Measurements from ENCODE around the gene PREX1. TPM values are rescaled to one million over a fixed set of nuclear protein-coding genes. Genes with fewer than 3 reads are reported as not detected.

PREX1 gene
- polyA plus RNA-seq, 1 experiment: 1.3 TPM

GRCh38 chr20:48841875-48842529 is 14.2 kb upstream of the PREX1 start:
- no peak for TF ChIP-seq CTCF (IDR thresholded peaks at IDR 0.05; ENCODE audit: insufficient read depth, low read depth, low read length)
- H3K36me3 ChIP-seq (ENCODE audit: control insufficient read depth, insufficient read depth, low read length): no peaks in the 10 kb centered on the region
- POLR2A ChIA-PET: interaction anchor here (0.7 kb wide), 1 partner anchor 24 kb away, joined by 5 read pairs; no protein-coding TSS in a partner anchor
- peak; percentile 71 for DNase-seq (ENCODE audit: low read depth)
- H3K4me3 ChIP-seq (ENCODE audit: low read depth, low read length): no peak overlapping the region
- CTCF ChIA-PET: interaction anchor here (1.2 to 2.0 kb wide), 2 partner anchors 10 to 63 kb away, joined by 3 to 8 read pairs; no protein-coding TSS in a partner anchor
- H3K27me3 ChIP-seq (ENCODE audit: control insufficient read depth, insufficient read depth, low read length): no peaks in the 10 kb centered on the region

- ChIA-PET POLR2A (interaction anchor here (0.7 kb wide), 1 partner anchor 23 kb away, joined by 5 read pairs; no protein-coding TSS in a partner anchor), CTCF (interaction anchor here (1.2 to 2.0 kb wide), 2 partner anchors 9 to 64 kb away, joined by 3 to 8 read pairs; no protein-coding TSS in a partner anchor)
- no peak for TF ChIP-seq CTCF (IDR thresholded peaks at IDR 0.05; ENCODE audit: insufficient read depth, low read depth, low read length)
- H3K4me3 ChIP-seq (ENCODE audit: low read depth, low read length): no peak overlapping the region
- H3K36me3 ChIP-seq (ENCODE audit: control insufficient read depth, insufficient read depth, low read length): no peaks in the 10 kb centered on the region
- no peak for DNase-seq (ENCODE audit: low read depth)
- no peaks in the 10 kb centered on the region for H3K27me3 ChIP-seq (ENCODE audit: control insufficient read depth, insufficient read depth, low read length)
These were observed 13.5 kb upstream of the PREX1 start for GRCh38 chr20:48841196-48841874.

- ChIA-PET CTCF (no interaction called here), POLR2A (no interaction called here)
- no peak overlapping the region for H3K4me3 ChIP-seq (ENCODE audit: low read depth, low read length)
These were observed 11.5 kb upstream of the PREX1 start for GRCh38 chr20:48839154-48839917.

GRCh38 chr20:48837014-48837413 is 9.2 kb upstream of the PREX1 start:
- POLR2A ChIA-PET: no interaction called here
- Histone ChIP-seq H3K4me3 (ENCODE audit: low read depth, low read length) (no peak overlapping the region), H3K36me3 (ENCODE audit: control insufficient read depth, insufficient read depth, low read length) (no peaks in the 10 kb centered on the region), H3K27me3 (ENCODE audit: control insufficient read depth, insufficient read depth, low read length) (peaks cover 3% of the 10 kb centered on the region; the same call in 1 of the 2 replicates)
- CTCF ChIA-PET: no interaction called here
- DNase-seq (ENCODE audit: low read depth): no peak
- TF ChIP-seq CTCF (IDR thresholded peaks at IDR 0.05; ENCODE audit: insufficient read depth, low read depth, low read length): no peak

More at GRCh38 chr20:48839154-48839917, 11.5 kb upstream of the PREX1 start:
- H3K27me3 ChIP-seq (ENCODE audit: control insufficient read depth, insufficient read depth, low read length): peaks cover 3% of the 10 kb centered on the region; the same call in 1 of the 2 replicates
- no peaks in the 10 kb centered on the region for H3K36me3 ChIP-seq (ENCODE audit: control insufficient read depth, insufficient read depth, low read length)
- no peak for TF ChIP-seq CTCF (IDR thresholded peaks at IDR 0.05; ENCODE audit: insufficient read depth, low read depth, low read length)
- no peak for DNase-seq (ENCODE audit: low read depth)

GRCh38 chr20:48835390-48835789 is 7.6 kb upstream of the PREX1 start:
- no peak for TF ChIP-seq CTCF (IDR thresholded peaks at IDR 0.05; ENCODE audit: insufficient read depth, low read depth, low read length)
- H3K4me3 ChIP-seq (ENCODE audit: low read depth, low read length): no peak overlapping the region
- no peaks in the 10 kb centered on the region for H3K36me3 ChIP-seq (ENCODE audit: control insufficient read depth, insufficient read depth, low read length)
- peaks cover 3% of the 10 kb centered on the region; the same call in 1 of the 2 replicates for H3K27me3 ChIP-seq (ENCODE audit: control insufficient read depth, insufficient read depth, low read length)
- no peak for DNase-seq (ENCODE audit: low read depth)
- ChIA-PET POLR2A (interaction anchor here (0.6 kb wide), 1 partner anchor 76 kb away, joined by 32 read pairs; no protein-coding TSS in a partner anchor), CTCF (no interaction called here)

All from BJ (cell line).